ENCODE measurements around the gene A1CF. TPM values are rescaled to one million over a fixed set of nuclear protein-coding genes. Genes with fewer than 3 reads are reported as not detected.

The A1CF gene
- total and polyA plus RNA-seq, 2 of the 8 experiments (the other 6 are each of a cell fraction or from before 2014, with no cell fraction given) = not detected

DNA sequence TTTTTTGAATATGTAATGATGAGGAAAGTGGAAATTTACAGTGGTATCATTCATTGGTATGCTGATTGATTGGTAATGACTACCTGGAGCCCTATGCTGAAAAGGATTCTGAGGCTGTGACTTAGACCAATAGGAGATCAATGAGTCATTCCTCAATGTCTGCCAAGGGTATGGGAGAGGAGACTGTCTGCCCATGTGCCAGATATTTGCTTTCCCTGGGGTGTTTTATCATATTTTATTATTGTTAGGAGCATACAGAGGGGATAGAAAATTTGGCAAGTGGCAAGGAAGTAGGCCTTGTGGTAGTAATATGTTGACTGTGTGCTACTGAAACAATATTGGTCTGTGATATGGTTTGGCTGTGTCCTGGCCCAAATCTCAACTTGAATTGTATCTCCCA lies 90.9 kb downstream of the A1CF start:
- Histone ChIP-seq H2BK12ac (ENCODE audit: low read depth, low read length) (no peak overlapping the region), H3K27me3 (replicated peaks in 1 of 4; ENCODE audit: control insufficient read depth in 3 of 4, extremely low read depth in 1 of 4, insufficient read depth in 3 of 4, low read length in 3 of 4) (no peaks in the 10 kb centered on the region), H3K4ac (replicated peaks; ENCODE audit: insufficient read length, low read depth, low read length) (no peak overlapping the region), H2BK20ac (ENCODE audit: low read length) (no peak overlapping the region), H2BK15ac (ENCODE audit: low read length) (no peak overlapping the region), H3K79me1 (ENCODE audit: low read depth, low read length) (no peaks in the 10 kb centered on the region), H3K9me3 (ENCODE audit: insufficient read depth in 2 of 2, low read depth in 1 of 2, low read length in 1 of 2) (no peaks in the 10 kb centered on the region), H3K23me2 (ENCODE audit: low read depth, low read length) (no peaks in the 10 kb centered on the region), H3K18ac (ENCODE audit: extremely low read depth, low read length) (no peak overlapping the region), H3K56ac (replicated peaks; ENCODE audit: insufficient read length, low read depth, low read length) (no peak overlapping the region), H3K9ac (replicated peaks in 1 of 4; ENCODE audit: extremely low read depth in 1 of 4, low read depth in 3 of 4, low read length in 3 of 4) (no peak overlapping the region), H4K8ac (ENCODE audit: extremely low read depth, insufficient read depth, low read length) (no peak overlapping the region), H3K27ac (ENCODE audit: low read depth, low read length) (no peak overlapping the region), H3K14ac (ENCODE audit: insufficient read length) (no peak overlapping the region), H4K20me1 (replicated peaks in 1 of 2; ENCODE audit: control insufficient read depth in 1 of 2, insufficient read depth in 2 of 2, low read length in 2 of 2) (no peaks in the 10 kb centered on the region), H3K79me2 (ENCODE audit: control insufficient read depth in 1 of 2, insufficient read depth in 2 of 2, low read length in 2 of 2) (no peaks in the 10 kb centered on the region), H3K23ac (ENCODE audit: insufficient read length) (no peak overlapping the region), H3K4me1 (replicated peaks in 1 of 4; ENCODE audit: control insufficient read depth in 3 of 4, insufficient read depth in 4 of 4, low read length in 3 of 4) (no peaks in the 10 kb centered on the region), H3K4me3 (ENCODE audit: extremely low read depth in 1 of 4, insufficient read depth in 2 of 4, low read depth in 3 of 4, low read length in 4 of 4) (no peak overlapping the region), H3K36me3 (ENCODE audit: control insufficient read depth in 2 of 4, insufficient read depth in 4 of 4, low read length in 3 of 4) (no peaks in the 10 kb centered on the region), H2AK5ac (ENCODE audit: low read depth, low read length) (no peak overlapping the region), H4K91ac (replicated peaks; ENCODE audit: insufficient read length, low read length) (no peak overlapping the region), H3K4me2 (ENCODE audit: insufficient read depth in 1 of 2, low read depth in 2 of 2, low read length in 2 of 2) (no peak overlapping the region), H2AFZ (ENCODE audit: low read length) (no peak overlapping the region), H2BK120ac (replicated peaks; ENCODE audit: low read depth, low read length) (no peak overlapping the region), H4K5ac (ENCODE audit: insufficient read length, low read depth, low read length) (no peak overlapping the region), H2BK5ac (ENCODE audit: low read depth, low read length) (no peak overlapping the region)
- ChIA-PET POLR2A (ENCODE audit: partially characterized antibody) (no interaction called here), CTCF (ENCODE audit: partially characterized antibody) (no interaction called here)
- DNase-seq (ENCODE audit: low read depth in 1 of 2, low spot score in 2 of 2) (no peak), FAIRE-seq (no peak)
- no peak for TF ChIP-seq SIX5 (IDR thresholded peaks at IDR 0.05; ENCODE audit: low read depth, low read length)
- no peak for TF ChIP-seq SP2 (IDR thresholded peaks at IDR 0.05; ENCODE audit: low read length)
- no peak for TF ChIP-seq EZH2 (IDR thresholded peaks at IDR 0.05; ENCODE audit: low read depth, low read length, severe bottlenecking)
- TF ChIP-seq CTCF (IDR thresholded peaks at IDR 0.05; ENCODE audit: control extremely low read depth in 1 of 3, insufficient read depth in 1 of 3, low read depth in 1 of 3, low read length in 3 of 3) = no peak
- no peak for TF ChIP-seq SRF (IDR thresholded peaks at IDR 0.05; ENCODE audit: low read depth, low read length)
- TF ChIP-seq ASH2L (IDR thresholded peaks at IDR 0.05; ENCODE audit: low read length) = no peak
- no peak for TF ChIP-seq BACH1 (IDR thresholded peaks at IDR 0.05; ENCODE audit: low read length)
- TF ChIP-seq BRCA1 (IDR thresholded peaks at IDR 0.05; ENCODE audit: low read depth, low read length) = no peak
- no peak for TF ChIP-seq CBX8 (IDR thresholded peaks at IDR 0.05; ENCODE audit: borderline replicate concordance, low read depth, low read length)
- no peak for TF ChIP-seq POLR2A (IDR thresholded peaks at IDR 0.05; ENCODE audit: control extremely low read depth in 1 of 2, low read depth in 2 of 2, low read length in 2 of 2)
- no peak for TF ChIP-seq YY1 (IDR thresholded peaks at IDR 0.05; ENCODE audit: low read depth, low read length)
- TF ChIP-seq CBX5 (IDR thresholded peaks at IDR 0.05; ENCODE audit: low read depth, low read length) = no peak
